WTC11 (cell line): ENCODE data around the gene SORD. TPM values are rescaled to one million over a fixed set of nuclear protein-coding genes. Genes with fewer than 3 reads are reported as not detected.

Experiments
- ATAC-seq: fragments of 200-7000 bp; cut with Tn5 transposase; 2 replicates; pipeline ENCODE4 v1.10.0; 2021; ENCODE audit warnings: mild to moderate bottlenecking, moderate library complexity
- CTCF ChIA-PET: fragments of 300-600 bp; sonication (Branson Sonifier 250); formaldehyde crosslinking; loops from one replicate; lab custom pipeline; 2021; ENCODE audit warnings: antibody characterized with exemption; lab: Charles Lee
- POLR2A ChIA-PET: fragments of 350-600 bp; sonication (Branson Sonifier 250); formaldehyde crosslinking; loops from one replicate; lab custom pipeline; 2021; ENCODE audit warnings: antibody characterized with exemption; lab: Charles Lee
- DNase-seq: peaks from one replicate; pipeline ENCODE4 v3.0.0; 2021; ENCODE audit warnings: low spot score
- H3K27ac Mint-ChIP-seq: 2 replicates; pipeline ENCODE4 v1.8.0; 2021; ENCODE audit warnings: mixed read lengths
- H3K27me3 Mint-ChIP-seq: 2 replicates; pipeline ENCODE4 v1.8.0; 2021; ENCODE audit warnings: low read depth, mild to moderate bottlenecking, moderate library complexity, mixed read lengths
- H3K36me3 Mint-ChIP-seq: 2 replicates; pipeline ENCODE4 v1.8.0; 2021; ENCODE audit warnings: mixed read lengths
- H3K4me1 Mint-ChIP-seq: 2 replicates; pipeline ENCODE4 v1.8.0; 2022; ENCODE audit warnings: mixed read lengths
- H3K4me3 Mint-ChIP-seq: 2 replicates; pipeline ENCODE4 v1.8.0; 2021; ENCODE audit warnings: mild to moderate bottlenecking, moderate library complexity, mixed read lengths
- H3K9me3 Mint-ChIP-seq: 2 replicates; pipeline ENCODE4 v1.8.0; 2021; ENCODE audit warnings: mixed read lengths
- ARID4B ChIP-seq: sonication (generic); formaldehyde crosslinking; IDR thresholded peaks from 2 replicates; pipeline ENCODE4 v1.8.0; 2023; ENCODE audit warnings: missing genetic modification reagents, mild to moderate bottlenecking, borderline replicate concordance
- ATF1 ChIP-seq: sonication (generic); formaldehyde crosslinking; IDR thresholded peaks from 2 replicates; pipeline ENCODE4 v1.8.1; 2023; ENCODE audit warnings: mild to moderate bottlenecking, moderate library complexity, missing genetic modification reagents
- CDX4 ChIP-seq: fragments of 250-450 bp; sonication (Bioruptor Pico); IDR thresholded peaks from 2 replicates; pipeline ENCODE4 v1.9.0; 2021; ENCODE audit warnings: moderate library complexity, mild to moderate bottlenecking, inconsistent platforms, borderline replicate concordance
- CREB1 ChIP-seq: sonication (generic); formaldehyde crosslinking; IDR thresholded peaks from 2 replicates; pipeline ENCODE4 v1.8.0; 2023; ENCODE audit warnings: mild to moderate bottlenecking, missing genetic modification reagents
- EMX1 ChIP-seq: fragments of 250-450 bp; sonication (Bioruptor Pico); IDR thresholded peaks from 2 replicates; pipeline ENCODE4 v1.8.0; 2021; ENCODE audit warnings: mild to moderate bottlenecking
- ESRRA ChIP-seq: sonication (generic); formaldehyde crosslinking; IDR thresholded peaks from 2 replicates; pipeline ENCODE4 v1.8.1; 2022; ENCODE audit warnings: mild to moderate bottlenecking, missing genetic modification reagents, borderline replicate concordance
- FOXJ3 ChIP-seq: sonication (generic); formaldehyde crosslinking; IDR thresholded peaks from 2 replicates; pipeline ENCODE4 v1.9.0; 2021; ENCODE audit warnings: missing genetic modification reagents, mild to moderate bottlenecking, borderline replicate concordance
- FOXP1 ChIP-seq: sonication (generic); formaldehyde crosslinking; IDR thresholded peaks from 2 replicates; pipeline ENCODE4 v1.8.0; 2022; ENCODE audit warnings: missing genetic modification reagents, mild to moderate bottlenecking, moderate library complexity, borderline replicate concordance
- KAT7 ChIP-seq: sonication (generic); formaldehyde crosslinking; IDR thresholded peaks from 2 replicates; pipeline ENCODE4 v1.8.1; 2023; ENCODE audit warnings: missing genetic modification reagents, mild to moderate bottlenecking, borderline replicate concordance
- NR3C1 ChIP-seq: sonication (generic); formaldehyde crosslinking; conservative IDR thresholded peaks from 2 replicates; pipeline ENCODE4 v1.8.1; 2023; ENCODE audit warnings: low read depth, mild to moderate bottlenecking, missing genetic modification reagents
- SMAD3 ChIP-seq: sonication (generic); formaldehyde crosslinking; IDR thresholded peaks from 2 replicates; pipeline ENCODE4 v1.8.0; 2022; ENCODE audit warnings: missing genetic modification reagents, mild to moderate bottlenecking, borderline replicate concordance
- SOX15 ChIP-seq: fragments of 250-450 bp; sonication (Bioruptor Pico); IDR thresholded peaks from 2 replicates; pipeline ENCODE4 v1.9.0; 2021; ENCODE audit warnings: mild to moderate bottlenecking
- SP1 ChIP-seq: sonication (generic); formaldehyde crosslinking; conservative IDR thresholded peaks from 2 replicates; pipeline ENCODE4 v1.8.1; 2022; ENCODE audit warnings: missing genetic modification reagents
- TEAD1 ChIP-seq: sonication (generic); formaldehyde crosslinking; IDR thresholded peaks from 2 replicates; pipeline ENCODE4 v1.8.0; 2022; ENCODE audit warnings: mild to moderate bottlenecking, missing genetic modification reagents
- ZMAT4 ChIP-seq: fragments of 250-450 bp; sonication (Bioruptor Pico); IDR thresholded peaks from 2 replicates; pipeline ENCODE4 v1.9.0; 2021; ENCODE audit warnings: mild to moderate bottlenecking
- ZNF219 ChIP-seq: sonication (generic); formaldehyde crosslinking; IDR thresholded peaks from 2 replicates; pipeline ENCODE4 v1.8.0; 2023; ENCODE audit warnings: missing genetic modification reagents, mild to moderate bottlenecking, borderline replicate concordance
- ZNF512 ChIP-seq: sonication (generic); formaldehyde crosslinking; IDR thresholded peaks from 2 replicates; pipeline ENCODE4 v1.8.1; 2022; ENCODE audit warnings: missing genetic modification reagents, borderline replicate concordance
- ZNF671 ChIP-seq: fragments of 250-450 bp; sonication (Bioruptor Pico); IDR thresholded peaks from 2 replicates; pipeline ENCODE4 v1.8.0; 2021; ENCODE audit warnings: mild to moderate bottlenecking
- total RNA-seq: library from RNA; stranded (reverse); gene quantifications from 3 replicates; pipeline ENCODE4 v1.2.3, GENCODE V29; 2021
- TF ChIP-seq, protein P1 (sequence below): sonication (generic); formaldehyde crosslinking; IDR thresholded peaks from 2 replicates; pipeline ENCODE4 v1.8.1; 2022; ENCODE audit warnings: low read depth, mild to moderate bottlenecking, moderate library complexity, missing genetic modification reagents, borderline replicate concordance

The SORD gene
- total RNA-seq, 1 experiment from 2014 or later, result 46.2 TPM

DNA sequence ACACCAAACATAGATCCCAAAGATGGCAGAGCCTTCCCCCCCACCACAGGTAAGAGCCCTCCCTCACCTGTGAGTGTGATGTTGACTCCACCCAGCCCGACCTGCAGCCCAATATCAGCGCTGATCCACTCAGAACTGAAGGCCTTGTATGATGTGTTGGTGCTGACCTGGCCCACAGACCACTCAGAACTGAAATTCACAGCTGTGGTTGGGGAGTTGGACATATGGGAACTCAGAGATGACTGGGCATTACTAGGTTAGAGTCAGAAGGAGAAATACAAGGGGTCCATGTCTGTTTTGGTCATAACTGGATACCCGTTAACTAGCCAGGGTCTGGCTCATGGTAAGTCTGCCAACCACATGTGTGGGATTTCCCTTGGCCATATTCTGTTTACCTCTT lies 98.0 kb downstream of the SORD start (continued):
- TF ChIP-seq ZNF512 (CRISPR knock-in tag) (no peak), TEAD1 (no peak), ZMAT4 (no peak)
- TF ChIP-seq, all 79 proteins: peak for 0

DNA sequence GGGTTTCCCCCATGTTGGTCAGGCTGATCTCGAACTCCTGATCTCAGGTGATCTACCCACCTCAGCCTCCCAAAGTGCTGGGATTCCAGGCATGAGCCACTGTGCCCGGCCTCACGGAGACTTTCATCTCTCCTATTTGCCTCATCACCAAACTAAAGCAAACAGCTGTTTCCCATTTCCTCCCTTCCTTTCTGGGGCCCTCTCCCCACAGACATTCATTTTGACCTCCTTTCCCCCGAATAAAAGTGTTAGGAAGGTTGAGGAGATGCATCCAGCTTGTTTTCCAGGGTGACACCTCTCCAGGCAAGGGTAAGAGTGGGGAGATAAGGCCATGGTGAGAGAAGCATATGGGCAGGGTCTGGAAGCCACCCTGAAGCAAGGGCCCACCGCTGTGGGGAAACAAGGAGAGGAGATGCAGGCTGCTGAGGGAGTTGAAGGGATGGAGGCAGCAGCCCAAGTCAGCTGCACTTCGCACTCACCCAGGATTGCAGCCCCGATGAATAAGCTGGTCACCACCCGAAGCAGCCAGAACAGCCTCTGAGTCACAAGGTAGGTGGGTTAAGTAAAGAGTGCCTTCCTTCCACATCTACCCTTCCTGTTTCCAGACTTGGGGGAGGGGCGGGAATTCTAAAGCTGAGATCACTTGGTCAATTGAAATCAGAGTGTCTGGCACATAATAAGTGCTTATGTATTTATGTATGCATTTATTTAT lies 98.9 kb downstream of the SORD start:
- peaks cover 96% of the 10 kb centered on the region for H3K27me3 Mint-ChIP-seq
- no peaks in the 10 kb centered on the region for H3K9me3 Mint-ChIP-seq
- no peaks in the 10 kb centered on the region for H3K36me3 Mint-ChIP-seq
- no peak for DNase-seq
- peaks cover 10% of the 10 kb centered on the region for H3K4me1 Mint-ChIP-seq
- no peak for TF ChIP-seq SOX15 (CRISPR knock-in tag)
- no peak for TF ChIP-seq ZNF219 (CRISPR knock-in tag)
- no peak for TF ChIP-seq KAT7
- TF ChIP-seq CDX4, result no peak
- no peak for TF ChIP-seq FOXP1 (CRISPR knock-in tag)
- no peak for TF ChIP-seq EMX1 (CRISPR knock-in tag)
- TF ChIP-seq NR3C1 (CRISPR knock-in tag), result no peak
- TF ChIP-seq SMAD3 (CRISPR knock-in tag), result no peak
- no peak for TF ChIP-seq CREB1
- TF ChIP-seq ATF1 (CRISPR knock-in tag), result no peak
- no peak for TF ChIP-seq FOXJ3 (CRISPR knock-in tag)
- no peak for TF ChIP-seq ARID4B (CRISPR knock-in tag)
- no peak for TF ChIP-seq ESRRA (CRISPR knock-in tag)
- TF ChIP-seq ZNF671, result no peak
- TF ChIP-seq SP1 (CRISPR knock-in tag), result no peak
- TF ChIP-seq, protein P1, sequence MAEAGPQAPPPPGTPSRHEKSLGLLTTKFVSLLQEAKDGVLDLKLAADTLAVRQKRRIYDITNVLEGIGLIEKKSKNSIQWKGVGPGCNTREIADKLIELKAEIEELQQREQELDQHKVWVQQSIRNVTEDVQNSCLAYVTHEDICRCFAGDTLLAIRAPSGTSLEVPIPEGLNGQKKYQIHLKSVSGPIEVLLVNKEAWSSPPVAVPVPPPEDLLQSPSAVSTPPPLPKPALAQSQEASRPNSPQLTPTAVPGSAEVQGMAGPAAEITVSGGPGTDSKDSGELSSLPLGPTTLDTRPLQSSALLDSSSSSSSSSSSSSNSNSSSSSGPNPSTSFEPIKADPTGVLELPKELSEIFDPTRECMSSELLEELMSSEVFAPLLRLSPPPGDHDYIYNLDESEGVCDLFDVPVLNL, result no peak
- H3K4me3 Mint-ChIP-seq, result no peak overlapping the region
- POLR2A ChIA-PET, result no interaction called here
- CTCF ChIA-PET, result interaction anchor here (0.8 to 1.1 kb wide), 2 partner anchors 12 to 41 kb away, joined by 3 to 4 read pairs; no protein-coding TSS in a partner anchor
- H3K27ac Mint-ChIP-seq, result no peak overlapping the region
- ATAC-seq, result no peak
